ENCODE measurements around the gene MON2.
"Not testable (repeated sequence)": the region's sequence is repeated elsewhere in the genome, so short reads cannot be mapped to it uniquely, and the experiment has no call there.

MON2 gene

GRCh38 chr12:62466594-62467491 lies at the start of gene MON2:
Gene MON2 (plus strand): TSS chr12:62466826. CDS start chr12:62467208, 382 bp downstream.
- peak; percentile 96 for DNase-seq

GRCh38 chr12:62426089-62426488 lies 40.5 kb upstream of the MON2 start:
- DNase-seq, result no peak

- DNase-seq, result no peak
Measured at GRCh38 chr12:62429457-62429856, 37.2 kb upstream of the MON2 start.

GRCh38 chr12:62434494-62435302 lies 31.9 kb upstream of the MON2 start:
- DNase-seq, result no peak

GRCh38 chr12:62435303-62436163 lies 31.1 kb upstream of the MON2 start:
- DNase-seq, result peak; percentile 71

- no peak for DNase-seq
Measured at GRCh38 chr12:62436164-62436503, 30.5 kb upstream of the MON2 start.

- DNase-seq, result peak; percentile 73
Measured at GRCh38 chr12:62438098-62438692, 28.4 kb upstream of the MON2 start.

- no peak for DNase-seq
Measured at GRCh38 chr12:62446754-62447452, 19.7 kb upstream of the MON2 start.

GRCh38 chr12:62448436-62448835 lies 18.2 kb upstream of the MON2 start:
- DNase-seq, result no peak

GRCh38 chr12:62455429-62455828 lies 11.2 kb upstream of the MON2 start:
- DNase-seq, result not testable (repeated sequence)

GRCh38 chr12:62458626-62459025 lies 8.0 kb upstream of the MON2 start:
- DNase-seq, result no peak

- DNase-seq, result no peak
Measured at GRCh38 chr12:62459976-62460375, 6.7 kb upstream of the MON2 start.

- not testable (repeated sequence) for DNase-seq
Measured at GRCh38 chr12:62461171-62461837, 5.3 kb upstream of the MON2 start.

- DNase-seq, result not testable (repeated sequence)
Measured at GRCh38 chr12:62463252-62463651, 3.4 kb upstream of the MON2 start.

- no peak for DNase-seq
Measured at GRCh38 chr12:62466018-62466593, 520 bp upstream of the MON2 start.

GRCh38 chr12:62468397-62468796 lies 1.8 kb downstream of the MON2 start:
- no peak for DNase-seq

- no peak for DNase-seq
Measured at GRCh38 chr12:62468935-62469334, 2.3 kb downstream of the MON2 start.

- DNase-seq, result no peak
Measured at GRCh38 chr12:62469704-62470103, 3.1 kb downstream of the MON2 start.

GRCh38 chr12:62471734-62472133 lies 5.1 kb downstream of the MON2 start:
- no peak for DNase-seq

GRCh38 chr12:62472472-62472871 lies 5.8 kb downstream of the MON2 start:
- no peak for DNase-seq
